B cell (primary cell): ENCODE results near the gene COL17A1. TPM values are rescaled to one million over a fixed set of nuclear protein-coding genes. Genes with fewer than 3 reads are reported as not detected.

Source experiments
- ATAC-seq: fragments of 200-7000 bp; cut with Tn5 transposase; one replicate; pipeline ENCODE4 v1.10.0; 2021; ENCODE audit warnings: low read depth, mild to moderate bottlenecking, moderate number of reproducible peaks, moderate library complexity
- CTCF ChIA-PET: fragments of 350-600 bp; sonication (Branson Sonifier 250); formaldehyde crosslinking; loops from one replicate; lab custom pipeline; 2021; ENCODE audit warnings: antibody characterized with exemption, inconsistent platforms; lab: Charles Lee
- POLR2A ChIA-PET: fragments of 350-600 bp; sonication (Branson Sonifier 250); formaldehyde crosslinking; loops from one replicate; lab custom pipeline; 2021; ENCODE audit warnings: antibody characterized with exemption; lab: Charles Lee
- DNase-seq: peaks from one replicate; pipeline ENCODE4 v3.0.0; 2013
- H2AFZ ChIP-seq: 2 replicates; pipeline ENCODE4 v1.6.1; 2012; ENCODE audit warnings: mild to moderate bottlenecking, low read depth, low read length; ENCODE audit not compliant: insufficient read depth, poor library complexity, severe bottlenecking
- H3K27ac ChIP-seq, 2 donors: 1 replicate in 1 of 2; 2 replicates in 1 of 2; pipeline ENCODE4 v1.5.1; 2012 to 2013; ENCODE audit warnings: low read length in 2 of 2, mild to moderate bottlenecking in 2 of 2, moderate library complexity in 1 of 2
- H3K27me3 ChIP-seq, 4 experiments: fragments of 200-600 bp in 1 of 4; sonication (generic) in 1 of 4; replicated peaks in 1 of 4; 1 replicate in 2 of 4; 2 replicates in 2 of 4; pipeline versions ENCODE4 v1.6.1 to v1.7.0; 2013 to 2016; ENCODE audit warnings: low read length in 3 of 4, mild to moderate bottlenecking in 2 of 4, mixed read lengths in 1 of 4, moderate library complexity in 1 of 4; ENCODE audit not compliant: insufficient read depth in 4 of 4, control insufficient read depth in 3 of 4; ENCODE audit errors: control extremely low read depth in 1 of 4
- H3K36me3 ChIP-seq, 2 experiments: replicated peaks in 1 of 2; 1 replicate in 1 of 2; 2 replicates in 1 of 2; pipeline versions ENCODE4 v1.6.1 to v1.7.1; 2013; ENCODE audit warnings: low read length in 1 of 2; ENCODE audit not compliant: insufficient read depth in 2 of 2, control insufficient read depth in 1 of 2; ENCODE audit errors: control extremely low read depth in 1 of 2, extremely low read depth in 1 of 2
- H3K4me1 ChIP-seq, 2 donors: fragments of 200-600 bp in 1 of 2; sonication (generic) in 1 of 2; 1 replicate in 1 of 2; 2 replicates in 1 of 2; pipeline versions ENCODE4 v1.5.1 to v1.6.1; 2013 to 2017; ENCODE audit warnings: low read length in 2 of 2; ENCODE audit not compliant: control insufficient read depth in 2 of 2, insufficient read depth in 2 of 2
- H3K4me2 ChIP-seq: replicated peaks from 2 replicates; pipeline ENCODE3; 2012; ENCODE audit warnings: mild to moderate bottlenecking, low read depth, low read length; ENCODE audit not compliant: poor library complexity, severe bottlenecking
- H3K4me3 ChIP-seq, 5 experiments: fragments of 200-600 bp in 1 of 5; sonication (generic) in 1 of 5; 1 replicate in 3 of 5; 2 replicates in 2 of 5; pipeline versions ENCODE4 v1.5.1 to v1.7.0; 2011 to 2016; ENCODE audit warnings: low read length in 4 of 5, mild to moderate bottlenecking in 4 of 5, low read depth in 2 of 5, control low read depth in 1 of 5, moderate library complexity in 1 of 5; ENCODE audit not compliant: insufficient read depth in 1 of 5; ENCODE audit errors: control extremely low read depth in 1 of 5, extremely low read depth in 1 of 5
- H3K79me2 ChIP-seq: fragments of 200-600 bp; sonication (generic); one replicate; pipeline ENCODE4 v1.6.0; 2016; ENCODE audit warnings: low read length; ENCODE audit not compliant: control insufficient read depth, insufficient read depth
- H3K9ac ChIP-seq: fragments of 200-600 bp; sonication (generic); 2 replicates; pipeline ENCODE4 v1.6.1; 2017; ENCODE audit warnings: mild to moderate bottlenecking, low read length, moderate library complexity
- H3K9me3 ChIP-seq, 3 donors: one replicate each; pipeline versions ENCODE4 v1.6.1 to v1.7.1; 2013; ENCODE audit warnings: low read length in 2 of 3; ENCODE audit not compliant: control insufficient read depth in 2 of 3, insufficient read depth in 1 of 3; ENCODE audit errors: control extremely low read depth in 1 of 3
- H4K20me1 ChIP-seq: 2 replicates; pipeline ENCODE4 v1.6.0; 2012; ENCODE audit warnings: mild to moderate bottlenecking, low read length; ENCODE audit not compliant: insufficient read depth, control insufficient read depth, poor library complexity, severe bottlenecking
- H3K27ac Mint-ChIP-seq: one replicate; pipeline ENCODE4 v1.8.0; 2021; ENCODE audit warnings: mixed read lengths
- H3K27me3 Mint-ChIP-seq: one replicate; pipeline ENCODE4 v1.8.0; 2021; ENCODE audit warnings: mixed read lengths
- H3K4me1 Mint-ChIP-seq: one replicate; pipeline ENCODE4 v1.8.0; 2021; ENCODE audit warnings: mixed read lengths
- H3K4me3 Mint-ChIP-seq: one replicate; pipeline ENCODE4 v1.8.0; 2021; ENCODE audit warnings: mixed read lengths
- H3K9me3 Mint-ChIP-seq: one replicate; pipeline ENCODE4 v1.8.0; 2022; ENCODE audit warnings: mixed read lengths; ENCODE audit not compliant: insufficient read depth
- EZH2 ChIP-seq: IDR thresholded peaks from 2 replicates; pipeline ENCODE4 v1.6.1; 2012; ENCODE audit warnings: borderline replicate concordance, low read depth, mild to moderate bottlenecking, moderate library complexity, low read length; ENCODE audit not compliant: insufficient read depth, poor library complexity, severe bottlenecking
- WGBS: methylation state at CpG from one replicate; pipeline ENCODE4 v1.1.5; 2013; ENCODE audit warnings: missing lambda C conversion rate; ENCODE audit not compliant: insufficient coverage; 5-methylcytosine and 5-hydroxymethylcytosine counted together
- intact Hi-C: fragments of 100-400 bp; cut with micrococcal nuclease; formaldehyde crosslinking; loops from one replicate; pipeline ENCODE4 v1.10.0; 2022
- polyA plus RNA-seq: library from polyadenylated mRNA; depleted of rRNA; stranded (reverse); fragments of >200 nt; gene quantifications from 2 replicates; pipeline ENCODE4 v1.2.3, GENCODE V29; 2012
- total RNA-seq, 2 donors: library from RNA; stranded (reverse); fragments of 120-200 nt in 1 of 2; gene quantifications; 1 replicate in 1 of 2; 2 replicates in 1 of 2; pipeline versions ENCODE4 v1.2.3 to v1.2.4, GENCODE V29; 2013 to 2022
- TF ChIP-seq, protein P1 (sequence below): fragments of 200-600 bp; IDR thresholded peaks from one replicate; pipeline ENCODE4 v1.8.0; 2022; ENCODE audit warnings: antibody characterized with exemption, mild to moderate bottlenecking

COL17A1 gene
- total and polyA plus RNA-seq, 2 donors (not counting 1 experiment from before 2014, with no cell fraction given): not detected

DNA sequence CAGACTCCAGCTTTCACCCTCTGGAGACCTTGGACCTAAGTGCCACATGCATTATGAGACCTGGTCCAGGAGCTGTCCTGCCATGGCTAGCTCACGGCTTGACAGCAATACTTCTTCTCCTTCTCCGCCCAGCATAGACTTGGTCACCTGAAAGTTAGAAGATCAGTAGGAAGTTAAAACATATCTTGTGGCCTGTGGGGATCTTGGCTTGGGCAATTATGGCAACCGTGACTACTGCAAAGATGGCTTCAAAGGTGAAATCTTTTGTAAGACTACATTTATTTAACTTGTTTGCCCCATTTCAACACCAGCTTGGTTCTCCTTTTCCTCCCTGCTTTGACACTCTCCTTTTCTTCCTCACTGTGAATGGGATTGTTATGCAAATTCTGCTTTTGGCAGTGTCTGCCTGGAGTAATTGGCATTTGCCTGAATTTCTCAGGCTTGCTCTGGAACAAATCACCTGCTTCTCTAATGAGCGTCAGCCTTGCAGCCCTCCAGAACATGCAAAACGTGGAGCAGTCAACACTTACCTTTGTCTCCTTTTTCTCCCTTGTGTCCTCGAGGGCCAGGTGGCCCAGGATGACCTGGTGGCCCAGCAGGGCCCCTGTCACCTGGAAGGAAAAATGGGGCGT, 53.4 kb downstream of the COL17A1 start:
- WGBS: 91% methylated on average over 4 of the region's 7 CpGs
- no peak overlapping the region for H3K4me2 ChIP-seq
- H3K4me3 ChIP-seq: no peak overlapping the region
- no peak for DNase-seq
- no peak overlapping the region for H2AFZ ChIP-seq
- H3K9me3 ChIP-seq: no peaks in the 10 kb centered on the region
- Mint-ChIP-seq H3K27me3 (no peaks in the 10 kb centered on the region), H3K4me1 (no peaks in the 10 kb centered on the region), H3K9me3 (no peaks in the 10 kb centered on the region), H3K27ac (no peak overlapping the region), H3K4me3 (no peak overlapping the region)
- H3K27ac ChIP-seq: no peak overlapping the region
- no peaks in the 10 kb centered on the region for H3K4me1 ChIP-seq
- no peaks in the 10 kb centered on the region for H3K79me2 ChIP-seq
- ChIA-PET CTCF (interaction anchor here (0.8 kb wide), 1 partner anchor 320 kb away, joined by 4 read pairs; no protein-coding TSS in a partner anchor), POLR2A (no interaction called here)
- TF ChIP-seq EZH2: no peak
- TF ChIP-seq, protein P1, sequence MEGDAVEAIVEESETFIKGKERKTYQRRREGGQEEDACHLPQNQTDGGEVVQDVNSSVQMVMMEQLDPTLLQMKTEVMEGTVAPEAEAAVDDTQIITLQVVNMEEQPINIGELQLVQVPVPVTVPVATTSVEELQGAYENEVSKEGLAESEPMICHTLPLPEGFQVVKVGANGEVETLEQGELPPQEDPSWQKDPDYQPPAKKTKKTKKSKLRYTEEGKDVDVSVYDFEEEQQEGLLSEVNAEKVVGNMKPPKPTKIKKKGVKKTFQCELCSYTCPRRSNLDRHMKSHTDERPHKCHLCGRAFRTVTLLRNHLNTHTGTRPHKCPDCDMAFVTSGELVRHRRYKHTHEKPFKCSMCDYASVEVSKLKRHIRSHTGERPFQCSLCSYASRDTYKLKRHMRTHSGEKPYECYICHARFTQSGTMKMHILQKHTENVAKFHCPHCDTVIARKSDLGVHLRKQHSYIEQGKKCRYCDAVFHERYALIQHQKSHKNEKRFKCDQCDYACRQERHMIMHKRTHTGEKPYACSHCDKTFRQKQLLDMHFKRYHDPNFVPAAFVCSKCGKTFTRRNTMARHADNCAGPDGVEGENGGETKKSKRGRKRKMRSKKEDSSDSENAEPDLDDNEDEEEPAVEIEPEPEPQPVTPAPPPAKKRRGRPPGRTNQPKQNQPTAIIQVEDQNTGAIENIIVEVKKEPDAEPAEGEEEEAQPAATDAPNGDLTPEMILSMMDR: no peak
- no peak overlapping the region for H3K9ac ChIP-seq
- no peaks in the 10 kb centered on the region for H4K20me1 ChIP-seq
- H3K27me3 ChIP-seq: no peaks in the 10 kb centered on the region
- ATAC-seq: no peak
- intact Hi-C loops: no loop called here
- H3K36me3 ChIP-seq: peaks cover 0 to 6% of the 10 kb centered on the region in 2 experiments

DNA sequence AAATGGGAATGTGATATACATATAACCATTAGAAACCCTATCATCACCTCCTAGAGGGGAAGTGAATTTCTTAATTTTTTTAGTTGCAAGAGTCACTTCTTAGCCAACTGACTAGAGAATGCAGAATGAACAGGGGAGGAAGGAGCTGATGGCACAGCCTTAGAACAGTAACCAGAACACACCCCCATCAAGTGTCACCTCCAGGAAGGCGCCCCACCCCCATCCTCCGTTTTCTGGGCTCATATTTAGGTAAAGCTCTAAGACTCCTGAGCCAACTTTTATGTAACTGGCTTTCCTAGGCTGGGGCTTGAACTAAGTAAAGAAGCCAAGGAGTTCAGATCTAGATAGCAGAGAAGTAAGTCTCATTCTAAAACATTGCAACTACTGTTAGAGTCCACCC, 54.0 kb downstream of the COL17A1 start:
- no peaks in the 10 kb centered on the region for H3K4me1 Mint-ChIP-seq
- TF ChIP-seq, protein P1: no peak
- no peak for TF ChIP-seq EZH2
- WGBS: no CpG with 5 or more reads among the region's 2 CpGs
- Histone ChIP-seq H2AFZ (no peak overlapping the region), H3K4me2 (no peak overlapping the region), H3K4me1 (no peaks in the 10 kb centered on the region), H3K27me3 (no peaks in the 10 kb centered on the region), H3K27ac (no peak overlapping the region), H3K79me2 (no peaks in the 10 kb centered on the region), H3K9me3 (no peaks in the 10 kb centered on the region), H3K4me3 (no peak overlapping the region), H3K36me3 (peaks cover 0 to 6% of the 10 kb centered on the region in 2 experiments), H4K20me1 (no peaks in the 10 kb centered on the region), H3K9ac (no peak overlapping the region)
- H3K27me3 Mint-ChIP-seq: no peaks in the 10 kb centered on the region
- ATAC-seq: no peak
- H3K27ac Mint-ChIP-seq: no peak overlapping the region
- DNase-seq: no peak
- ChIA-PET CTCF (interaction anchor here (0.8 kb wide), 1 partner anchor 319 kb away, joined by 4 read pairs; no protein-coding TSS in a partner anchor), POLR2A (no interaction called here)
- H3K4me3 Mint-ChIP-seq: no peak overlapping the region
- intact Hi-C loops: no loop called here
- H3K9me3 Mint-ChIP-seq: no peaks in the 10 kb centered on the region
